PC-9 (cell line): Measurements from ENCODE around the gene TLCD3B.

Experiments
- EZH2 ChIP-seq: fragments of 200-600 bp; sonication (generic); IDR thresholded peaks from 2 replicates; pipeline ENCODE4 v1.8.0; 2017; ENCODE audit warnings: antibody characterized with exemption, low read depth
- TF ChIP-seq, protein P1 (sequence below): fragments of 200-600 bp; sonication (generic); conservative IDR thresholded peaks from 2 replicates; pipeline ENCODE4 v1.6.1; 2017; ENCODE audit warnings: mixed run types, antibody characterized with exemption, mild to moderate bottlenecking, moderate library complexity

DNA sequence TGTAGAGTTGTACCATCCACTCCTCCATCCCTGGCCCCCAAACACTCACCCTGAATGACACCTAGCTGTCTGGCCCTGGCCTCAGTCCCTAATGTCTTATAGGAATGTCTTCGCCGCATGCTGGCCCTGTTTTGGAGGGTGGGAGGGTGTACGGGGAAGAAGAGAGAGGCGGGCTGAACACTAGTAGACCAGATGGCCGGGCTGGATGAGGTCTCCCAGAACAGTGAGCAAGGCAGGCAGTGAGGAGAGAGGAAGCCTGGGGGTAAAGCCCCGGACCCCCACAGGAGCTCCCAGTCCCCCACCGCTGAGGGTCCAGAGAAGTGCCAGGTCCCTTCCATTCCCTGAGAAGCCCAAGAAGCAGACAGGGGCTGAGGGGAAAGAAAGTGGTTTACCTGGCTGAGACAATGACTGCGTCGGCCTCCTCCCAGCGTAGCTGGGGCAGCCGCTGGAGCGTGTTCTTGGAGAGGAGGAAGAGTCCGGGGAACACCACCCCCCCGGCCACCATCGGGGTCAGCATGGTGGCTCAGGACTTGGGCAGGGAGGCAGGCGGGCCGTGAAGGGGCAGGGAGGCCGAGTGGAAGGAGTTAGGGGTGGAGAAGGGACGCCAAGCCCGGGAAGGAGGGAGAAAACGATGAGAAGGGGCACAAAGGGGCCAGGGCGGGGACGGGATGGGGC, 923 bp downstream of the TLCD3B start:
- TF ChIP-seq, protein P1, sequence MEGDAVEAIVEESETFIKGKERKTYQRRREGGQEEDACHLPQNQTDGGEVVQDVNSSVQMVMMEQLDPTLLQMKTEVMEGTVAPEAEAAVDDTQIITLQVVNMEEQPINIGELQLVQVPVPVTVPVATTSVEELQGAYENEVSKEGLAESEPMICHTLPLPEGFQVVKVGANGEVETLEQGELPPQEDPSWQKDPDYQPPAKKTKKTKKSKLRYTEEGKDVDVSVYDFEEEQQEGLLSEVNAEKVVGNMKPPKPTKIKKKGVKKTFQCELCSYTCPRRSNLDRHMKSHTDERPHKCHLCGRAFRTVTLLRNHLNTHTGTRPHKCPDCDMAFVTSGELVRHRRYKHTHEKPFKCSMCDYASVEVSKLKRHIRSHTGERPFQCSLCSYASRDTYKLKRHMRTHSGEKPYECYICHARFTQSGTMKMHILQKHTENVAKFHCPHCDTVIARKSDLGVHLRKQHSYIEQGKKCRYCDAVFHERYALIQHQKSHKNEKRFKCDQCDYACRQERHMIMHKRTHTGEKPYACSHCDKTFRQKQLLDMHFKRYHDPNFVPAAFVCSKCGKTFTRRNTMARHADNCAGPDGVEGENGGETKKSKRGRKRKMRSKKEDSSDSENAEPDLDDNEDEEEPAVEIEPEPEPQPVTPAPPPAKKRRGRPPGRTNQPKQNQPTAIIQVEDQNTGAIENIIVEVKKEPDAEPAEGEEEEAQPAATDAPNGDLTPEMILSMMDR = no peak
- no peak for TF ChIP-seq EZH2
